HFF-Myc (cell line): ENCODE data around the gene CERS3.
"Not testable (repeated sequence)": the region's sequence is repeated elsewhere in the genome, so short reads cannot be mapped to it uniquely, and the experiment has no call there.

Source experiments
- DNase-seq: peaks from one replicate; pipeline ENCODE4 v3.0.0-alpha.2; 2011; ENCODE audit warnings: low read depth; ENCODE audit errors: extremely low read depth
- H3K4me3 ChIP-seq: replicated peaks from 2 replicates; pipeline ENCODE4 v1.5.1; 2011; ENCODE audit warnings: low read depth, mild to moderate bottlenecking, control low read depth, low read length
- CTCF ChIP-seq: IDR thresholded peaks from 2 replicates; pipeline ENCODE4 v1.5.1; 2012; ENCODE audit warnings: mild to moderate bottlenecking, low read depth, low read length, control low read depth; ENCODE audit errors: missing control alignments

CERS3 gene

GRCh38 chr15:100464888-100465287, 63.9 kb downstream of the CERS3 start:
- DNase-seq, result no peak
- no peak overlapping the region for H3K4me3 ChIP-seq

DNA sequence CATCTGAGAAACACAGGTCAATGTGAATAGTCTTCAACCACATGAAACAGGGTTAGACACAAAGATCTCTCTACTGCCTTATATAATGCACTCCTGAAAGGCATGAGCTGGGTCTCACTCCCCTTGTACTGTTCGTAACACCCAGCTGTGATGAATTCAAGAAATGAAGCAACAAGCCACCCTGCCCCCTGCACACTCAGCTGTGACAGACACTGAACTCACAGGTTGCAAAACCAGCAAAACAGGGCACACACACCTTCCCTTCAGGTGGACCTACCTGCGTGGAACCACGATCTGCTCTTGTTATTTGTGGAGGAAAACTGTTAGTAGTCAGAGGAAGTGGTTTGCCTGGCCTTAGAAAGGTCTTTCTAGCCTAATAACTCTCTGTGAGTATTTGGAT, 64.5 kb downstream of the CERS3 start:
- DNase-seq, result no peak
- no peak overlapping the region for H3K4me3 ChIP-seq
- TF ChIP-seq CTCF, result no peak

More at GRCh38 chr15:100464888-100465287, 63.9 kb downstream of the CERS3 start:
- TF ChIP-seq CTCF, result no peak

- no peak overlapping the region for H3K4me3 ChIP-seq
- no peak for DNase-seq
- TF ChIP-seq CTCF, result no peak
Observed at GRCh38 chr15:100463515-100463914, 65.2 kb downstream of the CERS3 start.

GRCh38 chr15:100461049-100461448, 67.7 kb downstream of the CERS3 start:
- DNase-seq, result no peak
- H3K4me3 ChIP-seq, result no peak overlapping the region
- no peak for TF ChIP-seq CTCF

DNA sequence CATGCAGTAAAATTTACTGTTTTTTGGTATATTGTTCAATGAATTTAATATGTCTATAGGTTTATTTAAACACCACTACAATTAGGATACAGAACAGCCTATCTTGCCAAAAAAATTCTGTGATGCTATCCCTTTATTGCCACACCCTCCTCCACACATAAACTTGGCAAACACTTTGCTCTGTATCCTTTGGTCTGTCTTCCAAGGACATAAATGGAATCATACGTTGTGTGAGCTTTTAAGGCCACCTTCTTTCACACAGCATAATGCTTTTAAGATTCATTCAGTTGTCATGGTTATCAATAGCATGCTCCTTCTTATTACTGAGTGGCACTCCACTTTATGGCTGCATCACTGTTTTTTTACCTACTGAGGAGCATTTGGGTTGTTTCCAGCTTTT, 71.5 kb downstream of the CERS3 start:
- no peak for DNase-seq
- H3K4me3 ChIP-seq, result no peak overlapping the region
- no peak for TF ChIP-seq CTCF

DNA sequence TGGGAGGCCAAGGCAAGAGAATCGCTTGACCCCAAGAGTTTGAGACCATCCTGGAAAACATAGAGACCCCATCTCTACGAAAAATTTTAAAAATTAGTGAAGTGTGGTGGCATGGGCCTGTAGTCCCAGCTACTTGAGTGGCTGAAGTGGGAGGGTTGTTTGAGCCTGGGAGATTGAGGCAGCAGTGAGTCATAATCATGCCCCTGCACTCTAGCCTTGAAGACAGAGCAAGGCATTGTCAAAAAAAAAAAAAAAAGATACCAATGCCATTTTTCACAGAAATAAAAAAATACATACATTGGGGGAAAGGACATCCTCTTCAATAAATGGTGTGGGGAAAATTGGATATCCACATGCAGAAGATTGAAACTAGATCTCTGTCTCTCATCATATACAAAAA, 74.6 kb downstream of the CERS3 start:
- no peak overlapping the region for H3K4me3 ChIP-seq
- no peak for DNase-seq
- no peak for TF ChIP-seq CTCF

- H3K4me3 ChIP-seq, result no peak overlapping the region
Observed at GRCh38 chr15:100448481-100448880, 80.3 kb downstream of the CERS3 start.

GRCh38 chr15:100441063-100441462, 87.7 kb downstream of the CERS3 start:
- H3K4me3 ChIP-seq, DNase-seq: not testable (repeated sequence)

More at GRCh38 chr15:100448481-100448880, 80.3 kb downstream of the CERS3 start:
- DNase-seq, result no peak
- no peak for TF ChIP-seq CTCF
